HG02884 (cell line): ENCODE data around the gene FAM110D.

ENCODE experiments used
- ATAC-seq: cut with Tn5 transposase; IDR thresholded peaks from one replicate; pipeline ENCODE4 v1.9.1; 2021; ENCODE audit warnings: mild to moderate bottlenecking, moderate library complexity; ENCODE audit not compliant: unreplicated experiment

FAM110D gene

GRCh38 chr1:26127235-26128163, 31.4 kb upstream of the FAM110D start:
- no peak for ATAC-seq

DNA sequence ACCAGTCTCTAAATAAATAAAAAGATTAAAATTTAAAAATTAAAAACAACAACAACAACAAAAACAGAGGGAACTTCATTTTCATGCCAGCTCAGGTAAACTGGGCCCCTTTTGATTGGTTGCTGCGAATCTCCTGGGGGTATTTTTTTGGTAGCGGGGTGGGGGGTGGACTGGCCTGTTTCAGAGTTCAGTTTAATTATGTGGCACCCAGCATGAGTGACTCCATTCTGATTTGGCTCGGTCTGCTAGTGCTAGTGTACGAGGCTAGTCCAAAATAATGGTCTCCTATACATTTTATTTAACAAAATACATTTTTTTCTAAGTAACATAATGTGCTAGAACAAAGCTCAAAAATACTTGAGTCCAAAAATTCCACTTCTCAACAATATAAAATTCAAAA, 29.1 kb upstream of the FAM110D start:
- no peak for ATAC-seq

- ATAC-seq, result no peak
Observed at GRCh38 chr1:26130695-26131094, 28.2 kb upstream of the FAM110D start.

DNA sequence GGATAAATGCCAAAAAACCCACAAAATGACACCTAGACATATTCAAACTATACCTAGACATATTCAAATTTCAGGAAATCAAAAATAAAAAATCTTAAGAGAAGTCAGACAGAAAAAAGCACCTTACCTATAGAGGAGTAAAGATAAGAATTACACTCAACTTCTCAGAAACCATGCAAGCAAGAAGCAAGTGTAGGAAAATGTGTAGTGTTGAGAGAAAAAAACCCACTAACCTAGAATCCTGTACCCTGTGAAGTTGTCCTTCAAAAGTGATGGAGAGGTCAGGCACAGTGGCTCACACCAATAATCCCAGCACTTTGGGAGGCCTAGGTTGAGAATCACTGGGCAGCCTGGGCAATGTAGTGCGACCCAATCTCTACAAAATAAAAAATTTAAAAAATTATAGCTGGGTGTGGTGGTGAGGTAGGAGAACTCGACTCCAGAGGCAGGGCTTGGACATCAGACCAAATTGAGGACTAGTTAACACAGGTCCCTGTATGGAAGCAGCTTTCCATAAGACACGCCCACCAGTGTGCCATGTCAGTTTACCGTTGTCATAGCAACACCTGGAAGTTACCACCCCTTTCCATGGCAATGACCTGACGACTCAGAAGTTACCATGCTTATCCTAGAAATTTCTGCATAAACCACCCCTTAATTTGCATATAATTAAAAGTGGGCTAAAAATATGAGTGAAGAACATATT, 26.6 kb upstream of the FAM110D start:
- ATAC-seq, result no peak

DNA sequence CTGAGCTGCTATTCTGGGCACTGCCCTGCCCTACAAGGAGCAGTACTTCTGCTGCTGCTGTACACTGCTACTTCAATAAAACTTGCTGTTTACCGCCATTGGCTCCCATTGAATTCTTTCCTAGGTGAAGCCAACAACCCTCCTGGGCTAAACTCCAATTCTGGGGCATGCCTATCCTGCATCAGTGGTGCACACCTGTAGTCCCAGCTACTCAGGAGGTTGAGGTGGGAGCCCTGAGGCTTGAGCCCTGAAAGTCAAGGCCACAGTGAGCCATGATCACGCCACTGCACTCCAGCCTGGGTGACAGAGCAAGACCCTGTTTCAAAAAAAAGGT, 26.1 kb upstream of the FAM110D start:
- ATAC-seq, result no peak

DNA sequence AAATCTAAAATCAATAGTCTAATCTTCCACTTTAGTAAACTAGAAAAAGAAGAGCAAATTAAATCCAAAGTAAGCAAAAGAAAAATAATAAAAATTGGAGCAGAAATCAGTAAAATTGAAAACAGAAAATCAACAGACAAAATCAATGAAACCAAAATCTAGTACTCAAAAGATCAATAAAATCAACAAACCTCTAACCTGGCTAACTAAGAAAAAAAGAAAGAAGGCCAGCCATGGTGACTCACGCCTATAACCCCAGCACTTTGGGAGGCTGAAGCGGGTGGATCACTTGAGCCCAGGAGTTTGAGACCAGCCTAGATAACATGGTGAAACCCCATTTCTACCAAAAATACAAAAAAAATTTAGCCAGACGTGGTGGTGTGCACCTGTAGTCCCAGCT, 24.4 kb upstream of the FAM110D start:
- no peak for ATAC-seq

- no peak for ATAC-seq
Observed at GRCh38 chr1:26138974-26139558, 19.8 kb upstream of the FAM110D start.

DNA sequence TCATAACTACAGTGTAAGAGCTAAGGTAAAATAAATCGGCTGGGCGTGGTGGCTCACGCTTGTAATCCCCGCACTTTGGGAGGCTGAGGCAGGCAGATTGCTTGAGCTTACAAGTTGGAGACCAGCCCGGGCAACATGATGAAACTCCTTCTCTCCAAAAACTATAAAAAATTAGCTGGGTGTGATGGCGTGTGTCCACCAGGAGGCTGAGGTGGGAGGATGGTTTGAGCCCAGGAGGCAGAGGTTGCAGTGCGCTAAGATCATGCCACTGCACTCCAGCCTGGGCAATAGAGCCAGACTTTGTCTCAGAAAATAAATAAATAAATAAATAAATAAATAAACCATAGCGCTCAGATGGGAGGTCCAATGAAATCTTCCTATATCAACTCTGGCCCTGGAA, 16.7 kb upstream of the FAM110D start:
- ATAC-seq, result no peak

GRCh38 chr1:26145041-26145959, 13.6 kb upstream of the FAM110D start:
- ATAC-seq, result no peak

- ATAC-seq, result no peak
Observed at GRCh38 chr1:26145960-26146294, 13.0 kb upstream of the FAM110D start.

GRCh38 chr1:26148887-26149286, 10.0 kb upstream of the FAM110D start:
- ATAC-seq, result no peak

DNA sequence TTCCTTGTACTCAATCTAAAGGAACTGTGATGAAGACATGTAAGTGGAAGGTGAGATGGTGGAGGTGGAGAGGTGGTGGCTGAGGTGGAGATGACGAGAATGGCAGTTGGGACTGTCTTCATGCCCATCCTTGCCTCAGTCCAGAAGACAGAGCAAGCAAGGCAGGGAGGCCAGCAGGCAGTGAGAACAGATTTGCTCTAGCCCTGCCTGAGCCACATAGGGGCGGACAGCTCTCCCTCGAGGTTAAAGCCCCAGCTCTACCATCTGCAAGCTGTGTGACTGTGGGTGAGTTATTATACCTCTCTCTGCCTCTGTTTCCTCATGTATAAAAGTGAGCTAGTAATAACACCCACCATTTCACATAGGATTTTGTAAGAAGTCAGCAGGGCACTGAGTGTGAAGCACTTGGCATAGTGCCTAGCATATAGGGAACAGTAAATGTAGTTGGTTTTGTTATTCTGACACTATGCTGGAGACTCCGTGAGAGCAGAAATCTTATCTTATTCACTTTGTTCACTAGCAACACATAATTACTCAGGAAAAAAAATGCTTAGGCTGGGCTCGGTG, 4.8 kb upstream of the FAM110D start:
- ATAC-seq, result no peak

DNA sequence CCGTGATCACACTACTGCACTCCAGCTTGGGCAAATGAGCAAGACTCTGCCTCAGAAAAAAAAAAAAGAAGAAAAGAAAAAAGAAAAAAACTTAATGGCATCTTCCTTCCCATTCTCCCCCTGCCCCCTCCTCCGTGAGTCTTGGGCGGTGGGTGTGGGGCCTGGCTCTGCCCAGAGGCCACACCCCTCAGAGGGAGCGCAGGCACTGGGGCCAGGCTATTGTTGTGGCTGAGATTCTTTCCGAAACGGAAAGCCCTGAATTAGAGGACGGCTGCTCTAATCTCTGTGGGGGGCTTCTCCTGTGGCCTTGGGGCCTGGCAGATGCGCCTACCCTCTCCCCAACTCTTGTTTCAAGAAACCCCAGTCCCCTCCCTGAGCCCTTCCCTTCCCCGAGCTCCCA, 4.1 kb upstream of the FAM110D start:
- ATAC-seq, result no peak

DNA sequence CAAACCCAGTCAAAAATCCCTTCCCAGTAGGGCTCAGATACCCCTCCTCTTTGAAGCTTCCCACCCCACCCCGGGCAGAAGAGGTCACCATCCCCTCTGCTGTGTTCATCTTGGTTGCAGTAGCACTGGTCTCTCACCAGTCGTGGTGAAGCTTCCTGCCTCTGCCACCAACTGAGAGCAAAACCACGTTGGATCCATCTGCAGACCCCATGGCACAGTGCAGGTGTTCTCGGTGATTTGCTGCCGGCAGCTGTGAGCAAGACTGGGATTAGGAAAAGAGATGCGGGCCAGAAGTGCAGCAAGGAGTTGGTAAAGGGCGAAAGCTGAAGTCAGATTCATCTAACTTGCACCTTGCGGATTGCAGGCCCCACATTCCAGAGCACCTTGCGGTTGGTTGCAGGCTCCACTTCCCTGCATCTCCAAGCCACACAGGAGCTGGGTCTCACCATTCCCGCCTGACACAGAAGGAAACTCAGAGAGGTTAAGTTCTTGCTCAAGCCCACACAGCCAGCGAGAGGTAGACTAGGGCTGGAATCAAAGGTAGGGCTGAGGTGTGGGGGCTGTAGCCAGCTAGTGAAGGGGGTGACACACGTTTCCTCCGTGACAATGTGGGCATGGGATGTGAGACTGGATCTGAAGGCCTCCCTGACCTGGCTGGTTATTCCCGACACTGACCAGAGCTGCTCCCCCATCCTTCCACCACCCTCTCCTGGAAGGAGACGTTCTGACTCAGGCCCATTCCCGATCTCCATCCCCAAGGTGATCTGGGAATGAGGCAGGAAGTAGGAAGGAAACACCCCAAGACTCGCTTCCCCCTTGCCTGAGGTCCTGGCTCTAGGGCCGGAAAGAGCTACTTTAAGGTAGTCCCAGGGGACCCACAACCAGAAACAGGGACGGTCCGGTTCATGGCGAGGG, 3.3 kb upstream of the FAM110D start:
- no peak for ATAC-seq

DNA sequence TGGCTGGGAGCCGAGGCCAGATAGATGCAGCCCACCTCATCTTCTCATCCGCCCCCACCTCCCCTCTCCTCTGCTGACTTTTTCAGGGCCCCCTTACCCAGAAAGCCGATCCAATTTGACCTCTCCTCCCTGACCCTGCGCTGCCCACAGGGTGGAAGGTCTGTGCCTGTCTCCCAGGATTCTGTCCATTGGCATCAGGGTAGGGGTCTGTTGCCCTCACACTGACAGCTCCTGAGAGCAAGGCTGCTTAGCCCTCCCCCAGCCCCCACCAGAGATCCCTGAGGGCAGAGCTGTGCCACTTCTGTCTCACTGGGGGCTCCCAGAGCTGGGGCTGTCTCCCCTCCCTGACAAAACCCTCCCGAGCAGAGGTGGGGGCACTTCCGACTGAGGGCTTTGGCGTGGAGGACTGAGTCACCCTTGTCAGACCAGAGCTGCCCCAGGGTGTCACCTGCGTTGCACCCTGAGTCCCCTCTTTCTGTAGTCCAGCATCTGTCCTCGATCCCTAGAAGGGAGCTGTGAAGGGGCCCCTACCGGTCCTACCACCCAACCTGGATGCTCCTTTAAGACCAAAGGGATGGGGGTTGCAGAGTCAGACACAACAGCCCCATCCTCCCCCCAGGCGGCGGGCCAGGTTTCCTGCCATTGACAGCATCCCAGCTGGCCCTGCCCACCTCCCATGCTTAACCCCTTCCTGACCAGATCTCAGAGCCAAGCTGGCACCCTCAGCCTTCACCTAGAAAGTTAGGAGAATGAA, 2.4 kb upstream of the FAM110D start:
- no peak for ATAC-seq

DNA sequence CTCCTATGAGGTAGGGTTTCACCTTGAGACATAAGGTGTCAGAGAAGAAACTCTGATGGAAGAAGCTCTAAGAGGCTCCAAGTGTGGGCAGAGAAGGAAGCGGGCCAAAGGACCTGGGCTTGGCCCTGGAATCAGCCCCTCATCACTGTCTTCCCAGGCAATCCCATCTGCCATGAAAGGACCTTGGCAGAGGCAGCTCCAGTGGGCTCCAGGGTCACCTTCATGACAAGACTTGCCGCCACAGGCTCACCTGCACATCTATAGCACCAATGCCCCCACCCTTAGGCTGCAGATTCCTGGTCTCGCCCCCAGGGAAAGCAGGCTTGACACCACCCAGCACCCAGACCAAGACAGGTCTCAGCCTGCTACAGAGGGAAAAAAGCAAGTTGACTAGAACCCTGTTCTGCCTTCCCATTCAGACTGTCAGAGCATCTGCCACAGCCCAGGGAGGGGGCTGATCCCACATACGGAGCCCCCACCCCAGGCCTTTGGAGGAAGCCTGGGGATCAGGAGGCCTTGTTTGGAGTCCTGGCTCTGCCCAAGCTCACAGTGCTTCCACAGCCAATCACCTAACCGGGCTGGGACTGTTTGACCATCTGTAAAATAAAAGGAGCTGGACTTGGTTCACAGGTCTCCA, 490 bp upstream of the FAM110D start:
- ATAC-seq, result no peak

DNA sequence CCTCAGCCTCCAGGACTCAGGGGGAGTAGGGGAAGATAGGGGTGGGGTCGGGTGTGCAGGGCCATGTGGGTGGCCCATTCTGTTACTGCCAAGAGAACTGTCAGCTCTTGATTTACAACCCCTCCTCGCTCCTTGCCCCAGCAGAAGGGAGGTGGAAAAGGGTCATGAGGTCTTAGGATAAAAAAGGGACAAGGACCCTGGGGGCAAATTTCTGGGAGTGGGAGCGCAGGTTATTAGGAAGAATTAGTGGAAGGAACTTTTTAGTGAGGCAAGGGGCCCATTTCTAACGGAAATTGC, 812 bp downstream of the FAM110D start:
- ATAC-seq, result no peak

- no peak for ATAC-seq
Observed at GRCh38 chr1:26160527-26161414, 1.9 kb downstream of the FAM110D start.
